Measurements from ENCODE around the gene IL9.

The IL9 gene

GRCh38 chr5:135942202-135942771, 46.6 kb upstream of the IL9 start:
- Histone ChIP-seq H3K4me2 (ENCODE audit: low read length) (no peak overlapping the region), H3K9me3 (ENCODE audit: low read length) (no peaks in the 10 kb centered on the region), H3K9ac (ENCODE audit: low read length) (no peak overlapping the region), H3K36me3 (ENCODE audit: insufficient read depth, low read length) (no peaks in the 10 kb centered on the region), H3F3A (ENCODE audit: insufficient read depth, low read length) (no peaks in the 10 kb centered on the region), H3K79me2 (ENCODE audit: insufficient read depth, low read length) (no peaks in the 10 kb centered on the region), H3K4me1 (ENCODE audit: insufficient read depth, low read length, severe bottlenecking) (no peaks in the 10 kb centered on the region), H3K9me2 (ENCODE audit: low read depth, low read length) (no peaks in the 10 kb centered on the region), H2AFZ (ENCODE audit: low read length) (no peak overlapping the region), H3K27ac (ENCODE audit: low read depth, low read length, poor library complexity, severe bottlenecking) (no peak overlapping the region), H3K4me3 (ENCODE audit: low read depth, low read length, poor library complexity, severe bottlenecking) (no peak overlapping the region), H4K20me1 (ENCODE audit: insufficient read depth, low read length) (no peaks in the 10 kb centered on the region), H3K27me3 (ENCODE audit: insufficient read depth, low read length) (no peaks in the 10 kb centered on the region)
- TF ChIP-seq EZH2 (IDR thresholded peaks at IDR 0.05; ENCODE audit: borderline replicate concordance, low read length): no peak
- no peak for TF ChIP-seq CTCF (IDR thresholded peaks at IDR 0.05; ENCODE audit: low read length)

- H3K4me2 ChIP-seq (ENCODE audit: low read length): no peak overlapping the region
- no peaks in the 10 kb centered on the region for H3K27me3 ChIP-seq (ENCODE audit: insufficient read depth, low read length)
- no peaks in the 10 kb centered on the region for H3K9me2 ChIP-seq (ENCODE audit: low read depth, low read length)
- H3K9ac ChIP-seq (ENCODE audit: low read length): no peak overlapping the region
- H3K27ac ChIP-seq (ENCODE audit: low read depth, low read length, poor library complexity, severe bottlenecking): no peak overlapping the region
- H3K79me2 ChIP-seq (ENCODE audit: insufficient read depth, low read length): no peaks in the 10 kb centered on the region
- no peaks in the 10 kb centered on the region for H3F3A ChIP-seq (ENCODE audit: insufficient read depth, low read length)
- no peaks in the 10 kb centered on the region for H3K4me1 ChIP-seq (ENCODE audit: insufficient read depth, low read length, severe bottlenecking)
- no peaks in the 10 kb centered on the region for H3K9me3 ChIP-seq (ENCODE audit: low read length)
- TF ChIP-seq EZH2 (IDR thresholded peaks at IDR 0.05; ENCODE audit: borderline replicate concordance, low read length) (no peak), CTCF (IDR thresholded peaks at IDR 0.05; ENCODE audit: low read length) (no peak)
- H2AFZ ChIP-seq (ENCODE audit: low read length): no peak overlapping the region
- no peaks in the 10 kb centered on the region for H4K20me1 ChIP-seq (ENCODE audit: insufficient read depth, low read length)
- no peaks in the 10 kb centered on the region for H3K36me3 ChIP-seq (ENCODE audit: insufficient read depth, low read length)
- no peak overlapping the region for H3K4me3 ChIP-seq (ENCODE audit: low read depth, low read length, poor library complexity, severe bottlenecking)
These were observed 46.1 kb upstream of the IL9 start for GRCh38 chr5:135941711-135942110.

- no peaks in the 10 kb centered on the region for H3K9me2 ChIP-seq (ENCODE audit: low read depth, low read length)
- H4K20me1 ChIP-seq (ENCODE audit: insufficient read depth, low read length): no peaks in the 10 kb centered on the region
- no peaks in the 10 kb centered on the region for H3K36me3 ChIP-seq (ENCODE audit: insufficient read depth, low read length)
- no peak overlapping the region for H3K4me3 ChIP-seq (ENCODE audit: low read depth, low read length, poor library complexity, severe bottlenecking)
- no peaks in the 10 kb centered on the region for H3K27me3 ChIP-seq (ENCODE audit: insufficient read depth, low read length)
- no peaks in the 10 kb centered on the region for H3K4me1 ChIP-seq (ENCODE audit: insufficient read depth, low read length, severe bottlenecking)
- TF ChIP-seq CTCF (IDR thresholded peaks at IDR 0.05; ENCODE audit: low read length) (no peak), EZH2 (IDR thresholded peaks at IDR 0.05; ENCODE audit: borderline replicate concordance, low read length) (no peak)
- H3K4me2 ChIP-seq (ENCODE audit: low read length): no peak overlapping the region
- no peaks in the 10 kb centered on the region for H3F3A ChIP-seq (ENCODE audit: insufficient read depth, low read length)
- H2AFZ ChIP-seq (ENCODE audit: low read length): no peak overlapping the region
- no peak overlapping the region for H3K27ac ChIP-seq (ENCODE audit: low read depth, low read length, poor library complexity, severe bottlenecking)
- H3K9ac ChIP-seq (ENCODE audit: low read length): no peak overlapping the region
- no peaks in the 10 kb centered on the region for H3K9me3 ChIP-seq (ENCODE audit: low read length)
- no peaks in the 10 kb centered on the region for H3K79me2 ChIP-seq (ENCODE audit: insufficient read depth, low read length)
These were observed 41.7 kb upstream of the IL9 start for GRCh38 chr5:135937245-135937911.

Data from OCI-LY1 (cell line).